Activated CD8-positive, alpha-beta memory T cell treated with anti-CD3 and anti-CD28 coated beads for 36 hours (primary cell): ENCODE measurements around the gene CLASP1. TPM values are rescaled to one million over a fixed set of nuclear protein-coding genes. Genes with fewer than 3 reads are reported as not detected.
"Not testable (repeated sequence)": the region's sequence is repeated elsewhere in the genome, so short reads cannot be mapped to it uniquely, and the experiment has no call there.

ENCODE experiments used
- CTCF ChIA-PET: fragments of 350-600 bp; sonication (Branson Sonifier 250); formaldehyde crosslinking; loops from one replicate; lab custom pipeline; 2021; ENCODE audit warnings: antibody characterized with exemption; lab: Charles Lee
- POLR2A ChIA-PET: fragments of 350-600 bp; sonication (Branson Sonifier 250); formaldehyde crosslinking; loops from one replicate; lab custom pipeline; 2021; ENCODE audit warnings: antibody characterized with exemption; lab: Charles Lee
- total RNA-seq, 2 experiments: library from RNA; stranded (reverse); gene quantifications; one replicate each; pipeline ENCODE4 v1.2.3, GENCODE V29; 2021

The CLASP1 gene
- total RNA-seq, 2 experiments from 2014 or later: 63.0 to 67.4 TPM

GRCh38 chr2:121336528-121337294 lies 312.6 kb downstream of the CLASP1 start:
- ChIA-PET CTCF (no interaction called here), POLR2A (interaction anchor here (0.9 kb wide), 1 partner anchor 612 kb away, joined by 11 read pairs; no protein-coding TSS in a partner anchor)

- ChIA-PET POLR2A (interaction anchor here (0.9 kb wide), 1 partner anchor 613 kb away, joined by 11 read pairs; no protein-coding TSS in a partner anchor), CTCF (no interaction called here)
Observed at GRCh38 chr2:121335294-121336290, 313.7 kb downstream of the CLASP1 start.

- ChIA-PET POLR2A (no interaction called here), CTCF (no interaction called here)
Observed at GRCh38 chr2:121334581-121335293, 314.5 kb downstream of the CLASP1 start.

GRCh38 chr2:121333834-121334558 lies 315.3 kb downstream of the CLASP1 start:
- CTCF ChIA-PET: interaction anchor here (0.6 kb wide), 1 partner anchor 249 kb away, joined by 5 read pairs; no protein-coding TSS in a partner anchor
- POLR2A ChIA-PET: no interaction called here

GRCh38 chr2:121333231-121333630 lies 316.0 kb downstream of the CLASP1 start:
- POLR2A ChIA-PET: no interaction called here

GRCh38 chr2:121331324-121331723 lies 317.9 kb downstream of the CLASP1 start:
- CTCF ChIA-PET, POLR2A ChIA-PET: not testable (repeated sequence)

More at GRCh38 chr2:121333231-121333630, 316.0 kb downstream of the CLASP1 start:
- CTCF ChIA-PET: no interaction called here

GRCh38 chr2:121330921-121331320 lies 318.3 kb downstream of the CLASP1 start:
- CTCF ChIA-PET: no interaction called here
- POLR2A ChIA-PET: no interaction called here

- ChIA-PET CTCF (no interaction called here), POLR2A (no interaction called here)
Observed at GRCh38 chr2:121329786-121330185, 319.5 kb downstream of the CLASP1 start.

- ChIA-PET CTCF (no interaction called here), POLR2A (no interaction called here)
Observed at GRCh38 chr2:121326628-121327027, 322.6 kb downstream of the CLASP1 start.

- ChIA-PET CTCF (no interaction called here), POLR2A (no interaction called here)
Observed at GRCh38 chr2:121324601-121325000, 324.7 kb downstream of the CLASP1 start.

GRCh38 chr2:121321476-121321875 lies 327.8 kb downstream of the CLASP1 start:
- CTCF ChIA-PET: no interaction called here
- POLR2A ChIA-PET: no interaction called here

GRCh38 chr2:121319941-121320340 lies 329.3 kb downstream of the CLASP1 start:
- ChIA-PET CTCF (no interaction called here), POLR2A (no interaction called here)

- POLR2A ChIA-PET: no interaction called here
- CTCF ChIA-PET: no interaction called here
Observed at GRCh38 chr2:121316986-121317385, 332.3 kb downstream of the CLASP1 start.

GRCh38 chr2:121313701-121314100 lies 335.6 kb downstream of the CLASP1 start:
- POLR2A ChIA-PET: not testable (repeated sequence)

GRCh38 chr2:121309801-121310200 lies 339.5 kb downstream of the CLASP1 start:
- ChIA-PET POLR2A (no interaction called here), CTCF (no interaction called here)

More at GRCh38 chr2:121313701-121314100, 335.6 kb downstream of the CLASP1 start:
- CTCF ChIA-PET: not testable (repeated sequence)

- POLR2A ChIA-PET: no interaction called here
- CTCF ChIA-PET: no interaction called here
Observed at GRCh38 chr2:121309323-121309722, 339.9 kb downstream of the CLASP1 start.

GRCh38 chr2:121307048-121307447 lies 342.2 kb downstream of the CLASP1 start:
- ChIA-PET POLR2A (no interaction called here), CTCF (no interaction called here)

- CTCF ChIA-PET: no interaction called here
Observed at GRCh38 chr2:121304941-121305340, 344.3 kb downstream of the CLASP1 start.

More at GRCh38 chr2:121304941-121305340, 344.3 kb downstream of the CLASP1 start:
- POLR2A ChIA-PET: no interaction called here
